Gastrocnemius medialis (tissue), 4 donors: ENCODE measurements around the gene FAM193B.
"Not testable (repeated sequence)": the region's sequence is repeated elsewhere in the genome, so short reads cannot be mapped to it uniquely, and the experiment has no call there.

ENCODE experiments used
- POLR2A ChIP-seq, 2 donors: fragments of 450-650 bp; IDR thresholded peaks; one replicate each; pipeline ENCODE4 v1.6.1; 2017; ENCODE audit warnings: antibody characterized with exemption in 2 of 2, mild to moderate bottlenecking in 2 of 2, moderate library complexity in 2 of 2
- TF ChIP-seq, protein P1 (sequence below), 5 experiments: fragments of 450-650 bp in 3 of 5; fragments of 200-600 bp in 2 of 5; sonication (generic) in 2 of 5; IDR thresholded peaks in 4 of 5; conservative IDR thresholded peaks in 1 of 5; 1 replicate in 4 of 5; 2 replicates in 1 of 5; pipeline ENCODE4 v1.5.1; 2016 to 2019; ENCODE audit warnings: antibody characterized with exemption in 5 of 5, mild to moderate bottlenecking in 3 of 5, moderate library complexity in 3 of 5

DNA sequence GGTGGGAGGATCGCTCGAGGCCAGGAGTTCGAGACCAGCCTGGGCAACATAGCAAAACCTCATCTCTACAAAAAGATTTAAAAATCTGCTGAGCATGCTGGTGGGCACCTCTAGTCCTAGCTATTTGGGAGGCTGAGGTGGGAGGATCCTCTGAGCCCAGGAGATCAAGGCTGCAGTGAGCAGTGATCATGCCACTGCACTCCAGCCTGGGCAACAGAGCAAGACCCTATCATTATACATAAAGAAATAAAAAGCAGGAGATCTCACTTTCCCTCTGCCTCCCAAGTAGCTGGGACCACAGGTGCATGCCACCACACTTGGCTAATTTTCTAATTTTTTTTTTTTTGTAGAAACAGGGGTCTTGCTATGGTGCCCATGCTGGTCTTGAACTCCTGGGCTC is 68.6 kb downstream of the FAM193B start:
- TF ChIP-seq, protein P1, sequence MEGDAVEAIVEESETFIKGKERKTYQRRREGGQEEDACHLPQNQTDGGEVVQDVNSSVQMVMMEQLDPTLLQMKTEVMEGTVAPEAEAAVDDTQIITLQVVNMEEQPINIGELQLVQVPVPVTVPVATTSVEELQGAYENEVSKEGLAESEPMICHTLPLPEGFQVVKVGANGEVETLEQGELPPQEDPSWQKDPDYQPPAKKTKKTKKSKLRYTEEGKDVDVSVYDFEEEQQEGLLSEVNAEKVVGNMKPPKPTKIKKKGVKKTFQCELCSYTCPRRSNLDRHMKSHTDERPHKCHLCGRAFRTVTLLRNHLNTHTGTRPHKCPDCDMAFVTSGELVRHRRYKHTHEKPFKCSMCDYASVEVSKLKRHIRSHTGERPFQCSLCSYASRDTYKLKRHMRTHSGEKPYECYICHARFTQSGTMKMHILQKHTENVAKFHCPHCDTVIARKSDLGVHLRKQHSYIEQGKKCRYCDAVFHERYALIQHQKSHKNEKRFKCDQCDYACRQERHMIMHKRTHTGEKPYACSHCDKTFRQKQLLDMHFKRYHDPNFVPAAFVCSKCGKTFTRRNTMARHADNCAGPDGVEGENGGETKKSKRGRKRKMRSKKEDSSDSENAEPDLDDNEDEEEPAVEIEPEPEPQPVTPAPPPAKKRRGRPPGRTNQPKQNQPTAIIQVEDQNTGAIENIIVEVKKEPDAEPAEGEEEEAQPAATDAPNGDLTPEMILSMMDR (IDR thresholded peaks at IDR 0.05 in 4 of 5, conservative IDR thresholded peaks at IDR 0.05 in 1 of 5) = not testable (repeated sequence)
- not testable (repeated sequence) for TF ChIP-seq POLR2A (IDR thresholded peaks at IDR 0.05)
